IPS-15b (cell line): Measurements from ENCODE around the gene POLN.

Source experiments
- H3K27me3 ChIP-seq: one replicate; pipeline ENCODE4 v1.6.1; 2013; ENCODE audit warnings: low read length; ENCODE audit not compliant: control insufficient read depth, insufficient read depth
- H3K36me3 ChIP-seq: one replicate; pipeline ENCODE4 v1.6.1; 2013; ENCODE audit warnings: low read length; ENCODE audit not compliant: control insufficient read depth, insufficient read depth
- H3K4me1 ChIP-seq: one replicate; pipeline ENCODE4 v1.6.1; 2013; ENCODE audit warnings: mild to moderate bottlenecking, low read length; ENCODE audit not compliant: control insufficient read depth, insufficient read depth
- H3K4me3 ChIP-seq: one replicate; pipeline ENCODE4 v1.5.1; 2013; ENCODE audit warnings: low read depth, low read length
- H3K9ac ChIP-seq: one replicate; pipeline ENCODE4 v1.6.1; 2013; ENCODE audit warnings: low read depth, mild to moderate bottlenecking, low read length
- H3K9me3 ChIP-seq: one replicate; pipeline ENCODE4 v1.6.1; 2013; ENCODE audit warnings: mild to moderate bottlenecking, low read length; ENCODE audit not compliant: control insufficient read depth, insufficient read depth

Gene POLN

GRCh38 chr4:2062808-2063524 is 179.0 kb downstream of the POLN start:
- Histone ChIP-seq H3K36me3 (no peaks in the 10 kb centered on the region), H3K4me3 (no peak overlapping the region), H3K27me3 (peaks cover 5% of the 10 kb centered on the region), H3K9me3 (no peaks in the 10 kb centered on the region), H3K9ac (no peak overlapping the region), H3K4me1 (no peaks in the 10 kb centered on the region)

GRCh38 chr4:2062168-2062807 is 179.6 kb downstream of the POLN start:
- Histone ChIP-seq H3K9ac (no peak overlapping the region), H3K9me3 (no peaks in the 10 kb centered on the region), H3K4me1 (no peaks in the 10 kb centered on the region), H3K4me3 (no peak overlapping the region), H3K27me3 (peaks cover 12% of the 10 kb centered on the region), H3K36me3 (no peaks in the 10 kb centered on the region)

GRCh38 chr4:2061186-2062131 is 180.5 kb downstream of the POLN start:
- H3K27me3 ChIP-seq: peaks cover 19% of the 10 kb centered on the region

GRCh38 chr4:2060611-2061185 is 181.2 kb downstream of the POLN start:
- H3K27me3 ChIP-seq: peaks cover 23% of the 10 kb centered on the region
- no peaks in the 10 kb centered on the region for H3K9me3 ChIP-seq
- H3K4me3 ChIP-seq: peak overlapping the region; percentile 35
- H3K9ac ChIP-seq: no peak overlapping the region
- H3K36me3 ChIP-seq: no peaks in the 10 kb centered on the region
- H3K4me1 ChIP-seq: no peaks in the 10 kb centered on the region

More at GRCh38 chr4:2061186-2062131, 180.5 kb downstream of the POLN start:
- Histone ChIP-seq H3K4me3 (peak overlapping the region; percentile 35), H3K9ac (no peak overlapping the region), H3K9me3 (no peaks in the 10 kb centered on the region), H3K4me1 (no peaks in the 10 kb centered on the region), H3K36me3 (no peaks in the 10 kb centered on the region)

GRCh38 chr4:2059726-2060602 is 182.0 kb downstream of the POLN start:
- no peaks in the 10 kb centered on the region for H3K36me3 ChIP-seq
- no peaks in the 10 kb centered on the region for H3K9me3 ChIP-seq
- H3K4me1 ChIP-seq: no peaks in the 10 kb centered on the region
- peaks cover 27% of the 10 kb centered on the region for H3K27me3 ChIP-seq
- H3K4me3 ChIP-seq: peak overlapping the region; percentile 48
- H3K9ac ChIP-seq: no peak overlapping the region

- no peaks in the 10 kb centered on the region for H3K9me3 ChIP-seq
- H3K4me3 ChIP-seq: peak within 1 kb of the TSS; percentile 55
- no peaks in the 10 kb centered on the region for H3K36me3 ChIP-seq
- H3K27me3 ChIP-seq: peaks cover 27% of the 10 kb centered on the region
- H3K9ac ChIP-seq: no peak within 1 kb of the TSS
- H3K4me1 ChIP-seq: no peaks in the 10 kb centered on the region
Observed at GRCh38 chr4:2059046-2059725, 182.7 kb downstream of the POLN start, which contains the start of gene NAT8L. NAT8L (plus strand) TSS chr4:2059327; CDS start chr4:2059512, 185 bp downstream.

- Histone ChIP-seq H3K36me3 (no peaks in the 10 kb centered on the region), H3K9me3 (no peaks in the 10 kb centered on the region), H3K9ac (no peak overlapping the region), H3K27me3 (peaks cover 27% of the 10 kb centered on the region), H3K4me3 (peak overlapping the region; percentile 55), H3K4me1 (no peaks in the 10 kb centered on the region)
Observed at GRCh38 chr4:2058264-2059045, 183.5 kb downstream of the POLN start.

- H3K9ac ChIP-seq: no peak overlapping the region
- H3K4me1 ChIP-seq: no peaks in the 10 kb centered on the region
- H3K27me3 ChIP-seq: peaks cover 28% of the 10 kb centered on the region
Observed at GRCh38 chr4:2057382-2058065, 184.4 kb downstream of the POLN start.

GRCh38 chr4:2054217-2054616 is 187.7 kb downstream of the POLN start:
- peaks cover 26% of the 10 kb centered on the region for H3K27me3 ChIP-seq
- H3K4me1 ChIP-seq: peaks cover 3% of the 10 kb centered on the region
- no peak overlapping the region for H3K9ac ChIP-seq
- H3K9me3 ChIP-seq: no peaks in the 10 kb centered on the region
- no peaks in the 10 kb centered on the region for H3K36me3 ChIP-seq
- no peak overlapping the region for H3K4me3 ChIP-seq

More at GRCh38 chr4:2057382-2058065, 184.4 kb downstream of the POLN start:
- no peaks in the 10 kb centered on the region for H3K9me3 ChIP-seq
- H3K4me3 ChIP-seq: no peak overlapping the region
- H3K36me3 ChIP-seq: no peaks in the 10 kb centered on the region
